Lung (tissue), 12 donors: ENCODE measurements around the gene CCDC112. TPM values are rescaled to one million over a fixed set of nuclear protein-coding genes. Genes with fewer than 3 reads are reported as not detected.

Experiments used
- ATAC-seq: fragments of 200-7000 bp; cut with Tn5 transposase; one replicate; pipeline ENCODE4 v1.9.1; 2020; ENCODE audit warnings: moderate number of reproducible peaks; ENCODE audit not compliant: insufficient read depth, low FRiP score
- DNase-seq, 3 donors: peaks; one replicate each; pipeline ENCODE4 v3.0.0-alpha.2; 2013 to 2017
- H3K27ac ChIP-seq, 2 donors: one replicate each; pipeline ENCODE4 v1.5.1; 2013; ENCODE audit warnings: mild to moderate bottlenecking in 2 of 2, moderate library complexity in 2 of 2, control low read depth in 1 of 2, inconsistent platforms in 1 of 2, low read depth in 1 of 2, low read length in 1 of 2
- H3K27me3 ChIP-seq, 3 donors: one replicate each; pipeline ENCODE4 v1.5.1; 2013; ENCODE audit warnings: low read length in 2 of 3; ENCODE audit not compliant: control insufficient read depth in 3 of 3, insufficient read depth in 3 of 3
- H3K36me3 ChIP-seq, 4 donors: one replicate each; pipeline ENCODE4 v1.5.1; 2013; ENCODE audit warnings: low read length in 4 of 4, mild to moderate bottlenecking in 1 of 4, moderate library complexity in 1 of 4; ENCODE audit not compliant: control insufficient read depth in 4 of 4, insufficient read depth in 4 of 4
- H3K4me1 ChIP-seq, 5 donors: one replicate each; pipeline ENCODE4 v1.5.1; 2013; ENCODE audit warnings: low read length in 5 of 5, mild to moderate bottlenecking in 2 of 5, moderate library complexity in 1 of 5; ENCODE audit not compliant: control insufficient read depth in 5 of 5, insufficient read depth in 5 of 5
- H3K4me3 ChIP-seq: one replicate; pipeline ENCODE4 v1.5.1; 2013; ENCODE audit warnings: mild to moderate bottlenecking, control low read depth, moderate library complexity
- H3K9ac ChIP-seq, 2 donors: one replicate each; pipeline ENCODE4 v1.5.1; 2013; ENCODE audit warnings: low read length in 2 of 2, control low read depth in 1 of 2; ENCODE audit not compliant: insufficient read depth in 1 of 2
- H3K9me3 ChIP-seq, 4 donors: one replicate each; pipeline ENCODE4 v1.5.1; 2013; ENCODE audit warnings: low read length in 3 of 4, mild to moderate bottlenecking in 1 of 4, moderate library complexity in 1 of 4; ENCODE audit not compliant: control insufficient read depth in 4 of 4, insufficient read depth in 3 of 4
- WGBS, 2 donors: extraction: QIAGEN DNeasy Blood & Tissue Kit; methylation state at CpG; one replicate each; pipeline ENCODE4 v1.1.7; 2013; 5-methylcytosine and 5-hydroxymethylcytosine counted together
- polyA plus RNA-seq, 2 donors: library from polyadenylated mRNA; stranded (reverse); fragments of 200-250 nt; gene quantifications; one replicate each; pipeline ENCODE4 v1.2.1, GENCODE V29; 2013
- total RNA-seq, 2 donors: library from RNA; depleted of rRNA in 1 of 2; stranded (reverse); fragments of >200 nt in 1 of 2; gene quantifications; one replicate each; pipeline ENCODE4 v1.2.1, GENCODE V29; 2014 to 2021
- TF ChIP-seq, protein P1 (sequence below): IDR thresholded peaks from 2 replicates; pipeline ENCODE4 v1.5.1; 2012; ENCODE audit warnings: mild to moderate bottlenecking; ENCODE audit errors: control extremely low read depth, extremely low read depth
- donor health status: control.
- donor health status: control.
- donor health status: Bipolar disorder and iron deficiency.
- donor health status: healthy.
- donor health status: DM: yes; HTN: yes; CAD: no.

Gene CCDC112
- total and polyA plus RNA-seq, 4 donors = 3.5 to 9.9 (median 6.8) TPM

DNA sequence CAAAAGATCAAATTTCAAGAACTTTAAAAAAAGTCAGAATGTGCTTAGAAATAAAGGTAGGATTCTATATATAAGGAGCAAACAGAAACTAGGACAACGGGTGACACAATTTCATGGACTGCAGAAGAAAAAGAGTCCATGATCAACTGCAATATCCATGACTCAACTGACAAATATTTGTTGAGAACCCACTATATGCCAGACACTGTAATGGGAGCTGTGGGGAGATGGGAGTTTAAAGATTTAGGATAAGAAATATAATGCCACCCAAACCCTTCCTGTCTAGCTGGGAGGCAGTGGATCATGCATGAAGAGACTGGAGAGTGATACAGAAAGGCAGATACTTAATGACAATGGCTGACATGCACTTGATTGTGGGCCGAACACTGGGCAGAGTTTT is 27.6 kb upstream of the CCDC112 start:
- H3K9ac ChIP-seq = no peak overlapping the region
- TF ChIP-seq, protein P1, sequence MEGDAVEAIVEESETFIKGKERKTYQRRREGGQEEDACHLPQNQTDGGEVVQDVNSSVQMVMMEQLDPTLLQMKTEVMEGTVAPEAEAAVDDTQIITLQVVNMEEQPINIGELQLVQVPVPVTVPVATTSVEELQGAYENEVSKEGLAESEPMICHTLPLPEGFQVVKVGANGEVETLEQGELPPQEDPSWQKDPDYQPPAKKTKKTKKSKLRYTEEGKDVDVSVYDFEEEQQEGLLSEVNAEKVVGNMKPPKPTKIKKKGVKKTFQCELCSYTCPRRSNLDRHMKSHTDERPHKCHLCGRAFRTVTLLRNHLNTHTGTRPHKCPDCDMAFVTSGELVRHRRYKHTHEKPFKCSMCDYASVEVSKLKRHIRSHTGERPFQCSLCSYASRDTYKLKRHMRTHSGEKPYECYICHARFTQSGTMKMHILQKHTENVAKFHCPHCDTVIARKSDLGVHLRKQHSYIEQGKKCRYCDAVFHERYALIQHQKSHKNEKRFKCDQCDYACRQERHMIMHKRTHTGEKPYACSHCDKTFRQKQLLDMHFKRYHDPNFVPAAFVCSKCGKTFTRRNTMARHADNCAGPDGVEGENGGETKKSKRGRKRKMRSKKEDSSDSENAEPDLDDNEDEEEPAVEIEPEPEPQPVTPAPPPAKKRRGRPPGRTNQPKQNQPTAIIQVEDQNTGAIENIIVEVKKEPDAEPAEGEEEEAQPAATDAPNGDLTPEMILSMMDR = no peak
- no peaks in the 10 kb centered on the region for H3K27me3 ChIP-seq
- H3K36me3 ChIP-seq = no peaks in the 10 kb centered on the region
- ATAC-seq = no peak
- no peak overlapping the region for H3K27ac ChIP-seq
- no peaks in the 10 kb centered on the region for H3K9me3 ChIP-seq
- WGBS, 2 donors = 93 to 96% methylated on average over 2 of the region's 2 CpGs
- H3K4me3 ChIP-seq = no peak overlapping the region
- no peak for DNase-seq
- peaks cover 0 to 10% (median 0%) of the 10 kb centered on the region in 5 donors for H3K4me1 ChIP-seq

DNA sequence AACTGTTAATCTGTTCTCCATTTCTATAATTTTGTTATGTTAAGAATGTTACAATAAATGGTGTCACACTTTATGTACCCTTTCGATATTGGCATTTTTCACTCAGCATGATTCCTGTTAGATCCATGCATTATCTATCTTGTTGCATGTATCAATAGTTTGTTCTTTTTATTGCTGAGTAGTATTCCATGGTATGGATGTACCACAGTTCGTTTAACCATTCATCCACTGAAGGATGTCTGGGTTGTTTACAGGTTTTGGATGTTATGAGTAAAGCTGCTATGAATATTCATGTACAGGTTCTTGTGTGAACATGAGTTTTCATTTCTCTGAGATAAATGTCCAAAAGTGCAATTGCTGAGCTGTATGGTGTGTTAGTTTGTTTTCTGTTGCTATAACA is 26.3 kb upstream of the CCDC112 start:
- Histone ChIP-seq H3K27ac (no peak overlapping the region), H3K9me3 (no peaks in the 10 kb centered on the region), H3K4me1 (peaks cover 0 to 11% (median 0%) of the 10 kb centered on the region in 5 donors), H3K36me3 (no peaks in the 10 kb centered on the region), H3K27me3 (no peaks in the 10 kb centered on the region), H3K4me3 (no peak overlapping the region), H3K9ac (no peak overlapping the region)
- ATAC-seq (no peak), DNase-seq (no peak)
- TF ChIP-seq, protein P1 = no peak
- WGBS, 2 donors = 90 to 93% methylated on average over 2 of the region's 2 CpGs

DNA sequence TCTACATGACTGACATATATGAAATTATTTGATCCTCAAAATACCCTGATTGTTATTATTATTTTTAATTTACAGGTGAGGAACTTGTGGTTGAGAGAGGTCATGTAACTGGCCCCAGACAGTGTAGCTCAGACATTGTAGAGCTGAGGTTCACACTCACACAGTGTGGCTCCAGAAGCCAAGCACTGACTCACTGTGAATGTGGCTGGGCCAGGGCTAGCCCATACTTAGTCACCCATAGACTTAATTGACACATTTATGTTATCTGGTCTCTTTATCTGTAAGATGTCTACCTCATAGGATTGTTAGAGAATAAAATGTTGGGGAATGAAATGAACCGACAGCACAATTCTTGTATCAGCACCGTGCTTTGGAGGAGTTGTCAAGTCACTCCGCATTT is 24.9 kb upstream of the CCDC112 start:
- 94 to 98% methylated on average over 3 of the region's 3 CpGs for WGBS, 2 donors
- Histone ChIP-seq H3K9ac (no peak overlapping the region), H3K9me3 (no peaks in the 10 kb centered on the region), H3K4me1 (peaks cover 0 to 15% (median 0%) of the 10 kb centered on the region in 5 donors), H3K4me3 (no peak overlapping the region), H3K36me3 (no peaks in the 10 kb centered on the region), H3K27ac (no peak overlapping the region), H3K27me3 (no peaks in the 10 kb centered on the region)
- TF ChIP-seq, protein P1 = no peak
- DNase-seq (no peak), ATAC-seq (no peak)

DNA sequence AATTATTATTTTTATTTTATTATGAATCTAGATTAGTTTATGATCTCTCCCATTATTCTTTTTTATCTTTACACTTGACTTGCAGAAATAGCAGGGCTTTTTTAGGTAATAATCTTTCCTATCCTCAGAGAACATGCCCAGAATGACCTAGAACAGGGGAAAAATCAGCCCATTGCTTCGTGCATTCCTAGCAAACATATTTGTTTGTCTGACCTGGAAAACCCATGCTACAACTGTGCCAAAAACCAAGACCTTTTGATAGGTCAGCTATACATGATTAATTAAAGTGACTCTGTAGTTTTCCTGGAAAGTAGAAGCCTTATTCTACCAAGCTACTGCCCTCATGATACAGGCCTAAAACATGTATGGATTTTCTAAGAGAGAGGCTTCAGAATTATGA is 24.1 kb upstream of the CCDC112 start:
- Histone ChIP-seq H3K27ac (no peak overlapping the region), H3K36me3 (no peaks in the 10 kb centered on the region), H3K4me1 (peaks cover 0 to 12% (median 0%) of the 10 kb centered on the region in 5 donors), H3K9me3 (no peaks in the 10 kb centered on the region), H3K4me3 (no peak overlapping the region), H3K9ac (no peak overlapping the region), H3K27me3 (no peaks in the 10 kb centered on the region)
- DNase-seq = no peak
- TF ChIP-seq, protein P1 = no peak
- 69 to 76% methylated on average over 1 of the region's 1 CpG for WGBS, 2 donors
- ATAC-seq = no peak
